Measurements from ENCODE around the gene SSMEM1.
"Not testable (repeated sequence)": the region's sequence is repeated elsewhere in the genome, so short reads cannot be mapped to it uniquely, and the experiment has no call there.

SSMEM1 gene

GRCh38 chr7:130210181-130210935, 2.7 kb downstream of the SSMEM1 start:
- no peak for DNase-seq

DNA sequence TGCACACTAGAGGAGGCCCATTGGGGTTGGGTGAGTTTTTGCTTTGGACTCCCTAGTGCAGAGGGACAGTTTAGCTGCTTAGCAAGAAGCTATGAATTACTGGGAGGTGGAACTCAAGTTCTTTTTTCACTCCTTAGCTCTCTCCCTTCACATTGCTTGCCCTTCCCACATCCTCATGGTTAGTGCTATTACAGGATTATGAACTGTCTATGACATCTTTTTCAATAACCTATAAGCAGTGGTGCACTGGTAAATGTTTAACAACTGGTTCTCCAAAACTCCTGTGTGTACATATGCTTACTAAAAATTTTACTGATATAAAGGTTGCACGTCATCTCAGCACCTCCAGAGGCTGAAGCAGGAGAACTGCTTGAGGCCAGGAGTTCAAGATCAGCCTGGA, 6.2 kb downstream of the SSMEM1 start:
- DNase-seq, result no peak

DNA sequence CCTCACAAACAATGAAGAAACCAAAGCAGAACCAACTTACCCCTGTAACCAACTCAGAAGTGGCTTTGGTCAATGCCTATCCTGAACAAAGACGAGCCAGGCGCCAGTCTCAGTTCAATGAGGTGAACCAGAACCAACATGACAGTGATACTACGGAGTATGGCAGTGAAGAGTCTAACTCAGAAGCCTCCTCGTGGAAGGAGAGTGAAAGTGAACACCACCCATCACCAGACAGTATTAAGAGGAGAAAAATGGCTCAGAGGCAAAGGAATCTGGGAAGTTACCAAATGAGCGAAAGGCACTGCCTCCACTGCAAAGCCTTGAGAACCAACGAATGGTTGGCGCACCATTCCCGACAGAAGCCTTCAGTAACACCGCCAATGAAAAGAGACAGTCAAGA, 8.4 kb downstream of the SSMEM1 start:
- no peak for DNase-seq

- no peak for DNase-seq
Measured at GRCh38 chr7:130216750-130217149, 9.1 kb downstream of the SSMEM1 start.

GRCh38 chr7:130218806-130219620, 11.4 kb downstream of the SSMEM1 start:
- no peak for DNase-seq

GRCh38 chr7:130219871-130220270, 12.2 kb downstream of the SSMEM1 start:
- no peak for DNase-seq

GRCh38 chr7:130221746-130222145, 14.1 kb downstream of the SSMEM1 start:
- DNase-seq, result no peak

- DNase-seq, result no peak
Measured at GRCh38 chr7:130223646-130224045, 16.0 kb downstream of the SSMEM1 start.

DNA sequence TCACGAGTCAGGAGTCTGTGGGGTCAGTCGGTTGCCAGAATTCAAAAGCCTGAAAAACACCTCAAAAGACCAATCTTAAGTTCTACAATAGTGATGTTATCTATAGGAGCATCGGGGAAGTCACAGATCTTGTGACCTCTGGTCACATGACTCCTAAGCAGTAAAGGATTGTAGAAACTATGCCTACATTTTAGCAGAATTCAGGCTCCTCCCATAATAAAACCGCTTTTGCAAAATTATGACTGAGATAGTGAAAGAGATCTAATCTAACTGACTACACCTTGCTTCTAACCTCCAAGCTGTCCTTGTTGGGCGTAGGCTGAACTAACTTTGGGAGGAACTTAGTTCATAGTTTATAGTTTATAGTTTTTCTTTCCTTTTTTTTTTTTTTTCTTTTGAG, 16.6 kb downstream of the SSMEM1 start:
- DNase-seq, result no peak

- DNase-seq, result not testable (repeated sequence)
Measured at GRCh38 chr7:130224923-130225322, 17.3 kb downstream of the SSMEM1 start.

GRCh38 chr7:130226333-130226732, 18.7 kb downstream of the SSMEM1 start:
- no peak for DNase-seq

DNA sequence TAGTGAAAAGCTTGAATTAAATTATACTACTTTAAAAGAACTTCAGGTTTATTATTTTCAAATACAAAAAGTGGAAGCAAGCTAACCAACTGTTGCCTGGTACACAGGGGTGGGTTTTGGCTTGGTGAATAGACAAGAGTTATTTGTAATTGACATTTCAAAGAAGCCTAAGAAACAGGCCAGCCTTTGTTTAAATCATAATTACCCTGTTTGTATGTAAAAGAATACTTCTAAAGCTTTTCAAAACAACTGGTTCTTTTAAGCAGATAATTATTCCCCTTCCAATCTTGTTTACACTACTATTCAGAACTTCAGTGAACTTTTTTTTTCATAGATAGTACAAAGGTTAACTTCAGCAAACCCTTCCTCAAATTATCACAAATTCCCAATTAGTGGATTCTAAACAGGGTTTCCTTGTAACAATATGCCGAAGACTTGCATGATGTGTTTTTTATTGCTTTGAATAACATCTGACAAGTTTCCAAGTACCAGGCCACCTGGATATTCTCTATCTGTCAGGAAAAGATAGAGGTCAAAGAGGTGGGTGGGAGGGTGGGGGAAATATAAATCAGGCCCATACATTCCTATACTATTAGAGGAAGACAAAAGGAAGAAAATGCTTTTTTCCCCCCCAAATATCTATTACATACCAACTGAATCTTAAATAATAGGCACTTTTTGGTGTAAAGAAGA, 20.4 kb downstream of the SSMEM1 start:
- peak in 5 of 56 donors; percentile 3 to 38 (median 15) for DNase-seq

DNA sequence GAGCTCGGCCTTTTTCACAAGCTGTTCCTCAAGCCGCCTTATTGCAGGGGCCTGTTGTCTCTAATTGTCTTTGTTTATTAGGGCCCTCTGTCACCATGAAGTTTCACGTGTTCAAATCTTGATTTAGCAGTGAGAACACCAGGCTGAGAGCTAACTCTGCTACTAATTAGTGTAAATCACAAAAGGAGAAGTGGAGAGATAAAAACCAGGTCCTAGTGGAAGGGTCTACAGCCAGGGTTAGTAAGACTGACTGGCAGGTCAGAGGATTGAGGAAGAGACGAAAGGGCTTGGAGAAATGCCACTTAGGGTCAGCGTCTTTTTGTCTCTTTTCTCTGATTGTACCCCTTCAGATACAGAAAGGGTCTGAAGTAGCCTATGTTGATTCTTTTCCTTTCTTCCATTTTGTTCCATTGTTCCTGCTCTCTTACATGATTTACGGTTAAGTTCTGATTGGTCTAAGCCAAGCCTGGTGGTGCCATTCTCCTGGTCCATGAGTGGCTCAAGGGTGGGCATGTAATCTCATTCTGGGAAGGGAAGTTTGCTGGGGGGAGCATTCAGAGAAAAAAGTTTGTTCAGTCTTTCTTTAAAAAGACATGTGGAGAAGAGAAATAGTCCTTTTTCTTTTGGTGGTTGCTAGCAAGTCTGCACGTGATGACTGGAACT, 21.3 kb downstream of the SSMEM1 start:
- peak in 1 of 56 donors; percentile 9 for DNase-seq

- DNase-seq, result not testable (repeated sequence)
Measured at GRCh38 chr7:130229981-130230380, 22.3 kb downstream of the SSMEM1 start.

- peak in 5 of 56 donors; percentile 1 to 18 (median 6) for DNase-seq
Measured at GRCh38 chr7:130231792-130232191, 24.1 kb downstream of the SSMEM1 start.

- no peak for DNase-seq
Measured at GRCh38 chr7:130232209-130232608, 24.5 kb downstream of the SSMEM1 start.

GRCh38 chr7:130234078-130234477, 26.4 kb downstream of the SSMEM1 start:
- DNase-seq, result no peak

DNA sequence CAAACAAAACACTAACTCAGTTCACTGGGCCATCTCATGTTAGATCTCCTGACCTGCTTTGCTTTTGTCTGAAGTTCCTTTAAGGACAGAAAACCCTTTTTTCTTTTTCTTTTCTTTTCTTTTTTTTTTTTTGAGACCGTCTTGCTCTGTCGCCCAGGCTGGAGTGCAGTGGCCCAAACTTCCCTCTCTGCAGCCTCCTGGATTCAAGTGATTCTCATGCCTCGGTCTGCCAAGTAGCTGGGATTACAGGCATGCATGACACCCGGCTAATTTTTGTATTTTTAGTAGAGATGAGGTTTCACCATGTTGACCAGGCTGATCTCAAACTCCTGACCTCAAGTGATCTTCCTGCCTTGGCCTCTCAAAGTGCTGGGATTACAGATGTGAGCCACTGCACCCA, 28.7 kb downstream of the SSMEM1 start:
- not testable (repeated sequence) for DNase-seq

- no peak for DNase-seq
Measured at GRCh38 chr7:130240240-130240639, 32.6 kb downstream of the SSMEM1 start.

GRCh38 chr7:130242198-130243014, 34.7 kb downstream of the SSMEM1 start:
- DNase-seq, result peak in 30 of 56 donors; percentile 1 to 72 (median 20)

- not testable (repeated sequence) for DNase-seq
Measured at GRCh38 chr7:130243486-130243885, 35.8 kb downstream of the SSMEM1 start.

All from amygdala (tissue), 56 donors.